ENCODE data around the gene CDH4.

The CDH4 gene

GRCh38 chr20:61373055-61373399 is 121.0 kb downstream of the CDH4 start:
- no peak for TF ChIP-seq CTCF (IDR thresholded peaks at IDR 0.05; ENCODE audit: control insufficient read depth, extremely low read depth, insufficient read depth)
- no peak overlapping the region for H3K4me3 ChIP-seq (ENCODE audit: low read depth, low read length)
- DNase-seq (ENCODE audit: low read depth), result no peak

- no peak for TF ChIP-seq CTCF (IDR thresholded peaks at IDR 0.05; ENCODE audit: control insufficient read depth, extremely low read depth, insufficient read depth)
- H3K4me3 ChIP-seq (ENCODE audit: low read depth, low read length), result no peak overlapping the region
Observed at GRCh38 chr20:61373956-61374545, 122.0 kb downstream of the CDH4 start.

GRCh38 chr20:61376541-61377240 is 124.6 kb downstream of the CDH4 start:
- no peak for TF ChIP-seq CTCF (IDR thresholded peaks at IDR 0.05; ENCODE audit: control insufficient read depth, extremely low read depth, insufficient read depth)
- no peak for DNase-seq (ENCODE audit: low read depth)
- no peak overlapping the region for H3K4me3 ChIP-seq (ENCODE audit: low read depth, low read length)

More at GRCh38 chr20:61373956-61374545, 122.0 kb downstream of the CDH4 start:
- no peak for DNase-seq (ENCODE audit: low read depth)

GRCh38 chr20:61378694-61379355 is 126.8 kb downstream of the CDH4 start:
- no peak overlapping the region for H3K4me3 ChIP-seq (ENCODE audit: low read depth, low read length)
- no peak for TF ChIP-seq CTCF (IDR thresholded peaks at IDR 0.05; ENCODE audit: control insufficient read depth, extremely low read depth, insufficient read depth)
- no peak for DNase-seq (ENCODE audit: low read depth)

- no peak overlapping the region for H3K4me3 ChIP-seq (ENCODE audit: low read depth, low read length)
- no peak for TF ChIP-seq CTCF (IDR thresholded peaks at IDR 0.05; ENCODE audit: control insufficient read depth, extremely low read depth, insufficient read depth)
- DNase-seq (ENCODE audit: low read depth), result no peak
Observed at GRCh38 chr20:61379898-61380544, 128.0 kb downstream of the CDH4 start.

- no peak overlapping the region for H3K4me3 ChIP-seq (ENCODE audit: low read depth, low read length)
- no peak for TF ChIP-seq CTCF (IDR thresholded peaks at IDR 0.05; ENCODE audit: control insufficient read depth, extremely low read depth, insufficient read depth)
Observed at GRCh38 chr20:61380545-61380915, 128.5 kb downstream of the CDH4 start.

More at GRCh38 chr20:61380545-61380915, 128.5 kb downstream of the CDH4 start:
- no peak for DNase-seq (ENCODE audit: low read depth)

Measured in LNCaP clone FGC (cell line).